ENCODE data around the gene FLOT1. TPM values are rescaled to one million over a fixed set of nuclear protein-coding genes. Genes with fewer than 3 reads are reported as not detected.

Gene FLOT1
- total and polyA plus RNA-seq, 9 of the 15 experiments (the other 6 are each of a cell fraction or from before 2014, with no cell fraction given): 11.7 to 149 (median 118) TPM

DNA sequence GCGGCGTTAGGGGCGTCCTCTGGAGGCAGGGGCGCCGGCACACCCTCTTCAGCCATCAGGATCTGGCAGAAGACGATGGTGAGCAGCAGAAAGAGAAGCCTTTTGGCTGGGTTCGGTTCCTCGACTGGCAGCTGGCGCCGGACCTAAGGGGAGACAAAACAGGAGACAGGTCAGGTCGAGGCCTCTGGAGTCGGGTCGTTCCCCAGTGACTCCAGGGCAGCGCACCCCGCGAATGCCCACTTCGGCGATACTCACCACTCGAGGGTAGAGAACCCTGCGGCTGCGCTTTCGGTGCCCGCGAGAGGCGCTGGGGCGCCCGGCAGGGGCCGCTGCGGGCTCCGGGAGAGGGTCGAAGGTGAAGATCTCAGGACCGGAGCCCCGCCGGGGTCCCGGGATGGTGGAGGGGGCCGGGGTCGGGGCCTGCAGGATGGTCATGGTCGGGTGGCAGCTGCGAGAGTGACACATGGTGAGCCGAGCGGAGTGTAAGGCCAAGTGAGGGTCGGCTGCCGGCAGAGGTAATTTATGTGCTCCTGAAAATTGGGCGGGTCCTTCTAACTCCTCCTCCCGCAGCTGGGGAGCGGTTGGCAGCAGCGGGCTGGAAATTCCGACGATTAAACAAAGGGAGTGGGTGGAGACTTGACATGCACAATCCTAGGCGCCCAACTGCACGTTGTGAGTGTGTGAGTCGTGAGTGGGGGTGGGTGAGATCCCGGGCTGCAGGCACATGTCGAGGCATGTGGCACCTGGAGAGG is 1.7 kb upstream of the FLOT1 start, which contains the start of gene IER3 (continued):
- TF ChIP-seq ESRRB (CRISPR knock-in tag; IDR thresholded peaks at IDR 0.05; ENCODE audit: borderline replicate concordance): no peak
- peak; percentile 89 for TF ChIP-seq HEY1 (CRISPR knock-in tag; IDR thresholded peaks at IDR 0.05; ENCODE audit: borderline replicate concordance)
- TF ChIP-seq ZNF764 (CRISPR knock-in tag; IDR thresholded peaks at IDR 0.05; ENCODE audit: low read depth): peak; percentile 72; the same call in 1 of the 2 replicates
- peak; percentile 41; the same call in 1 of the 2 replicates for TF ChIP-seq FOSL1 (tag; conservative IDR thresholded peaks at IDR 0.05)
- peak in 1 of 3 experiments; percentile 39 for TF ChIP-seq YY1 (IDR thresholded peaks at IDR 0.05; ENCODE audit: borderline replicate concordance in 1 of 3, control insufficient read depth in 1 of 3, extremely low read depth in 1 of 3, insufficient read depth in 3 of 3, insufficient read length in 1 of 3, insufficient replicate concordance in 2 of 3, low read depth in 1 of 3, low read length in 2 of 3)
- TF ChIP-seq, protein P1, sequence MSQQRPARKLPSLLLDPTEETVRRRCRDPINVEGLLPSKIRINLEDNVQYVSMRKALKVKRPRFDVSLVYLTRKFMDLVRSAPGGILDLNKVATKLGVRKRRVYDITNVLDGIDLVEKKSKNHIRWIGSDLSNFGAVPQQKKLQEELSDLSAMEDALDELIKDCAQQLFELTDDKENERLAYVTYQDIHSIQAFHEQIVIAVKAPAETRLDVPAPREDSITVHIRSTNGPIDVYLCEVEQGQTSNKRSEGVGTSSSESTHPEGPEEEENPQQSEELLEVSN (IDR thresholded peaks at IDR 0.05; ENCODE audit: borderline replicate concordance in 1 of 2, extremely low read depth in 1 of 2, insufficient read depth in 1 of 2, insufficient read length in 1 of 2, low read depth in 1 of 2, low read length in 1 of 2, poor library complexity in 1 of 2, severe bottlenecking in 1 of 2): peak; percentile 13 to 63
- peak in 1 of 2 experiments; percentile 75; a peak in 2 of 4 replicates for TF ChIP-seq HDAC1 (IDR thresholded peaks at IDR 0.05)
- TF ChIP-seq ZKSCAN1 (IDR thresholded peaks at IDR 0.05; ENCODE audit: low read depth, low read length): 0 out of 2 replicates have a peak, but pooled peaks have one; percentile 11
- no peak for TF ChIP-seq ZNF780A (CRISPR knock-in tag; IDR thresholded peaks at IDR 0.05)
- peak; percentile 72; the same call in 1 of the 2 replicates for TF ChIP-seq SMAD4 (CRISPR knock-in tag; conservative IDR thresholded peaks at IDR 0.05)
- TF ChIP-seq, protein P2, sequence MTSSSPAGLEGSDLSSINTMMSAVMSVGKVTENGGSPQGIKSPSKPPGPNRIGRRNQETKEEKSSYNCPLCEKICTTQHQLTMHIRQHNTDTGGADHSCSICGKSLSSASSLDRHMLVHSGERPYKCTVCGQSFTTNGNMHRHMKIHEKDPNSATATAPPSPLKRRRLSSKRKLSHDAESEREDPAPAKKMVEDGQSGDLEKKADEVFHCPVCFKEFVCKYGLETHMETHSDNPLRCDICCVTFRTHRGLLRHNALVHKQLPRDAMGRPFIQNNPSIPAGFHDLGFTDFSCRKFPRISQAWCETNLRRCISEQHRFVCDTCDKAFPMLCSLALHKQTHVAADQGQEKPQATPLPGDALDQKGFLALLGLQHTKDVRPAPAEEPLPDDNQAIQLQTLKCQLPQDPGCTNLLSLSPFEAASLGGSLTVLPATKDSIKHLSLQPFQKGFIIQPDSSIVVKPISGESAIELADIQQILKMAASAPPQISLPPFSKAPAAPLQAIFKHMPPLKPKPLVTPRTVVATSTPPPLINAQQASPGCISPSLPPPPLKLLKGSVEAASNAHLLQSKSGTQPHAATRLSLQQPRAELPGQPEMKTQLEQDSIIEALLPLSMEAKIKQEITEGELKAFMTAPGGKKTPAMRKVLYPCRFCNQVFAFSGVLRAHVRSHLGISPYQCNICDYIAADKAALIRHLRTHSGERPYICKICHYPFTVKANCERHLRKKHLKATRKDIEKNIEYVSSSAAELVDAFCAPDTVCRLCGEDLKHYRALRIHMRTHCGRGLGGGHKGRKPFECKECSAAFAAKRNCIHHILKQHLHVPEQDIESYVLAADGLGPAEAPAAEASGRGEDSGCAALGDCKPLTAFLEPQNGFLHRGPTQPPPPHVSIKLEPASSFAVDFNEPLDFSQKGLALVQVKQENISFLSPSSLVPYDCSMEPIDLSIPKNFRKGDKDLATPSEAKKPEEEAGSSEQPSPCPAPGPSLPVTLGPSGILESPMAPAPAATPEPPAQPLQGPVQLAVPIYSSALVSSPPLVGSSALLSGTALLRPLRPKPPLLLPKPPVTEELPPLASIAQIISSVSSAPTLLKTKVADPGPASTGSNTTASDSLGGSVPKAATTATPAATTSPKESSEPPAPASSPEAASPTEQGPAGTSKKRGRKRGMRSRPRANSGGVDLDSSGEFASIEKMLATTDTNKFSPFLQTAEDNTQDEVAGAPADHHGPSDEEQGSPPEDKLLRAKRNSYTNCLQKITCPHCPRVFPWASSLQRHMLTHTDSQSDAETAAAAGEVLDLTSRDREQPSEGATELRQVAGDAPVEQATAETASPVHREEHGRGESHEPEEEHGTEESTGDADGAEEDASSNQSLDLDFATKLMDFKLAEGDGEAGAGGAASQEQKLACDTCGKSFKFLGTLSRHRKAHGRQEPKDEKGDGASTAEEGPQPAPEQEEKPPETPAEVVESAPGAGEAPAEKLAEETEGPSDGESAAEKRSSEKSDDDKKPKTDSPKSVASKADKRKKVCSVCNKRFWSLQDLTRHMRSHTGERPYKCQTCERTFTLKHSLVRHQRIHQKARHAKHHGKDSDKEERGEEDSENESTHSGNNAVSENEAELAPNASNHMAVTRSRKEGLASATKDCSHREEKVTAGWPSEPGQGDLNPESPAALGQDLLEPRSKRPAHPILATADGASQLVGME (CRISPR knock-in tag; IDR thresholded peaks at IDR 0.05): peak; percentile 60; the same call in 1 of the 2 replicates
- TF ChIP-seq RB1 (IDR thresholded peaks at IDR 0.05; ENCODE audit: low read depth): peak; percentile 69; the same call in 1 of the 2 replicates
- no peak for TF ChIP-seq BRF1 (IDR thresholded peaks at IDR 0.05; ENCODE audit: borderline replicate concordance, extremely low read depth, insufficient read length)
- peak; percentile 91 for TF ChIP-seq TAF1 (IDR thresholded peaks at IDR 0.05; ENCODE audit: control insufficient read depth, extremely low read depth, insufficient read depth, low read length, severe bottlenecking)
- peak; percentile 61; the same call in 1 of the 2 replicates for TF ChIP-seq ZEB2 (IDR thresholded peaks at IDR 0.05)
- peak; percentile 65; the same call in 1 of the 2 replicates for TF ChIP-seq SP1 (CRISPR knock-in tag; IDR thresholded peaks at IDR 0.05)
- TF ChIP-seq ARNT (IDR thresholded peaks at IDR 0.05): no peak
- TF ChIP-seq, protein P3, sequence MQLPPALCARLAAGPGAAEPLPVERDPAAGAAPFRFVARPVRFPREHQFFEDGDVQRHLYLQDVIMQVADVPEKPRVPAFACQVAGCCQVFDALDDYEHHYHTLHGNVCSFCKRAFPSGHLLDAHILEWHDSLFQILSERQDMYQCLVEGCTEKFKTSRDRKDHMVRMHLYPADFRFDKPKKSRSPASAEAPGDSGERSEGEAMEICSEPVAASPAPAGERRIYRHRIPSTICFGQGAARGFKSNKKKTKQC (CRISPR knock-in tag; IDR thresholded peaks at IDR 0.05): peak; percentile 1
- no peak for TF ChIP-seq ZBTB1 (CRISPR knock-in tag; IDR thresholded peaks at IDR 0.05; ENCODE audit: borderline replicate concordance, low read depth)
